GM12872 (cell line): ENCODE results near the gene PLPPR1.

ENCODE experiments used
- TF ChIP-seq, protein P1 (sequence below): IDR thresholded peaks from 3 replicates; pipeline ENCODE4 v1.5.1; 2011; ENCODE audit warnings: low read depth, mild to moderate bottlenecking, low read length, moderate library complexity; ENCODE audit not compliant: insufficient read depth

PLPPR1 gene

DNA sequence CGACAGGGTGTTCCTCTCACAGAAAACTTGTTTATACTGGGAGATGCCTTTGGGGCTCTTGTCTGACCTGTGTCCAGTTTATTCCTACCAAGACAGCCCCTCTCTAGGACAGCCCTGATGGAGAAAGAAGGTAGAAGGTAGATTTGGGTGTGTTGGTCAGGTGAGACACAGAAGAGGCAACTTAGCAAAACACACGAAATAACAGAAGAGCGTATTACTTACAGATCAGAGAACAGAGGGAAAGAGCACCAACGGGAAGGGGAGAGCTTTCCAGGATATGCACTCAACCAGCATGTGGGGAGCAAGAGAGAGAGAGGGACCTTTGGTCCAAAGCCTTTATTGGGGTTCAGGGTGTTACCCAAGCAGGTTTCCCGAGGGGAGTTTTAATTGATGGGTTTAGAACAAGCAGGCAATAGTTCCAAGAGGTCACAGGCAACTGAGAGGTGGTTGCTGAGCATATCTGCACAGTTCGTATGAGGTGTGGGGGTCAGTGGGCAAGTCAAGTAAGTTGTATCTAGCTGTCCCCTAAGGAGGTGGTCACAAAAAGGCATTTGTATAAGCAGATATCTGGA is 324.5 kb downstream of the PLPPR1 start:
- TF ChIP-seq, protein P1, sequence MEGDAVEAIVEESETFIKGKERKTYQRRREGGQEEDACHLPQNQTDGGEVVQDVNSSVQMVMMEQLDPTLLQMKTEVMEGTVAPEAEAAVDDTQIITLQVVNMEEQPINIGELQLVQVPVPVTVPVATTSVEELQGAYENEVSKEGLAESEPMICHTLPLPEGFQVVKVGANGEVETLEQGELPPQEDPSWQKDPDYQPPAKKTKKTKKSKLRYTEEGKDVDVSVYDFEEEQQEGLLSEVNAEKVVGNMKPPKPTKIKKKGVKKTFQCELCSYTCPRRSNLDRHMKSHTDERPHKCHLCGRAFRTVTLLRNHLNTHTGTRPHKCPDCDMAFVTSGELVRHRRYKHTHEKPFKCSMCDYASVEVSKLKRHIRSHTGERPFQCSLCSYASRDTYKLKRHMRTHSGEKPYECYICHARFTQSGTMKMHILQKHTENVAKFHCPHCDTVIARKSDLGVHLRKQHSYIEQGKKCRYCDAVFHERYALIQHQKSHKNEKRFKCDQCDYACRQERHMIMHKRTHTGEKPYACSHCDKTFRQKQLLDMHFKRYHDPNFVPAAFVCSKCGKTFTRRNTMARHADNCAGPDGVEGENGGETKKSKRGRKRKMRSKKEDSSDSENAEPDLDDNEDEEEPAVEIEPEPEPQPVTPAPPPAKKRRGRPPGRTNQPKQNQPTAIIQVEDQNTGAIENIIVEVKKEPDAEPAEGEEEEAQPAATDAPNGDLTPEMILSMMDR, result no peak

DNA sequence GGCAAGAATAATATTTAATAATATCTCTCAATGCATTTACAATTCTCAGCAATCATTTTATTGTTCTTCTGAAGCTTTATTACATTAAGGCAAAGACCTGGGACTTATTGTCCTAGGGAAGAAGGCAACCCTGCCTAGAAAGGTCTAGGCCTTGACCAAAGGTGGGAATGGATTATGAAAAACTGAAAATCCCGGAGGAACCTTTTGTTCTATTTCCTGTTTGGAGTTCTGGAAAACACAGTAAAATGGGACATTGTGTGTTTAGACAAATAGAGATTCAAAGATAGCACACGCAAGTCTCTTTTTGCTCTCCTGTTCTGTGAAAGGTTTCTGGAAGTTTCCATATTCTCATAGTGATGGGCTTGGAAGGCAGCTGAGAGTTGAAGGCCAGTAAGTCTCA is 325.2 kb downstream of the PLPPR1 start:
- TF ChIP-seq, protein P1, result no peak

DNA sequence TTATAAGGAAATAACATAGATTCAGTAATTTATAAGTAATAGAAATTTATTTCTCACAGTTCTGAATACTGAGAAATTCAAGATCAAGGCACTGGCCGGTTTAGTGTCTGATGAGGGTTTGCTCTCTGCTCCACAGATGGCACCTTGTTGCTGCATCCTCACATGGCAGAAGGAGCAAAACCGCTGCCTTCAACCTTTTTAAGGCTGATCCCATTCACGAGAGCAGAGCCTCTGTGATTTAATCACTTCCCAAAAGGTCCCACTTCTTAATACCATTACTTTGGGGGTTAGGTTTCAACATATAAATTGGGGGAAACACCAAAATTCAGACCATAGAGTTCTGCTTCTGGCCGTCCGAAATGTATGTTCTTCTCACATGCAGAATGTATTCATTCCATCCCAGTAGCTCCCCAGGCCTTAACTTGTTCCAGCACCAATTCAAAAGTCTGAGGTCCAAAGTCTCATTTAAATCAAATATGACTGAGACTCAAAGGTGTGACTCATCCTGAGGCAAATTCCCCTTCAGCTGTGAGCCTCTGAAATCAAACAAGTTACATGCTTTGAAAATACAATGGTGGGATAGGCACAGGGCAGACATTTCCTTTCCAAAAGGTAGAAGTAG is 325.7 kb downstream of the PLPPR1 start:
- TF ChIP-seq, protein P1, result no peak

GRCh38 chr9:101354765-101355708 is 326.5 kb downstream of the PLPPR1 start:
- TF ChIP-seq, protein P1, result no peak

DNA sequence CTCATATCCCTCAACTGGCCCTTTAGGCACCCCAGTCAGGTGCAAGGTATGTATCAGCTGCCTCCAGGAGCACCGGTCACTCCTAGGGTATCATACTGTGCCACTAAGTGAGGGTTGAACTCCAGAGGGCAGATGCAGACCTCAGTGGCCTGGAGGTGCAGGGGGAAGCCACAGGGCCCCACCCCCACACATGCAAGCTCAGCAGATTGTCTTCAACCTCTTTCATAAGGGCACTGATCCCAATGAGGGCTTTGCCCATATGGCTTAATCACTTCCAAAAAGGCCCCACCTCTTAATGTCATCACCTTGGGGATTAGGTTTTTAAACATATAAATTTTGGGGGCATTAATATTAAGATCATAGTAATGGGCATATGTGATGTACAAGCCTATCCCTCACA is 328.1 kb downstream of the PLPPR1 start:
- TF ChIP-seq, protein P1, result no peak

- TF ChIP-seq, protein P1, result no peak
Measured at GRCh38 chr9:101359679-101360078, 331.2 kb downstream of the PLPPR1 start.

GRCh38 chr9:101360647-101361046 is 332.1 kb downstream of the PLPPR1 start:
- TF ChIP-seq, protein P1, result no peak
